B cell (primary cell): ENCODE measurements around the gene CCN5. TPM values are rescaled to one million over a fixed set of nuclear protein-coding genes. Genes with fewer than 3 reads are reported as not detected.

Experiments used
- ATAC-seq: fragments of 200-7000 bp; cut with Tn5 transposase; one replicate; pipeline ENCODE4 v1.10.0; 2021; ENCODE audit warnings: low read depth, mild to moderate bottlenecking, moderate number of reproducible peaks, moderate library complexity
- CTCF ChIA-PET: fragments of 350-600 bp; sonication (Branson Sonifier 250); formaldehyde crosslinking; loops from one replicate; lab custom pipeline; 2021; ENCODE audit warnings: antibody characterized with exemption, inconsistent platforms; lab: Charles Lee
- POLR2A ChIA-PET: fragments of 350-600 bp; sonication (Branson Sonifier 250); formaldehyde crosslinking; loops from one replicate; lab custom pipeline; 2021; ENCODE audit warnings: antibody characterized with exemption; lab: Charles Lee
- DNase-seq: peaks from one replicate; pipeline ENCODE4 v3.0.0; 2013
- H2AFZ ChIP-seq: 2 replicates; pipeline ENCODE4 v1.6.1; 2012; ENCODE audit warnings: mild to moderate bottlenecking, low read depth, low read length; ENCODE audit not compliant: insufficient read depth, poor library complexity, severe bottlenecking
- H3K27ac ChIP-seq, 2 donors: 1 replicate in 1 of 2; 2 replicates in 1 of 2; pipeline ENCODE4 v1.5.1; 2012 to 2013; ENCODE audit warnings: low read length in 2 of 2, mild to moderate bottlenecking in 2 of 2, moderate library complexity in 1 of 2
- H3K27me3 ChIP-seq, 4 experiments: fragments of 200-600 bp in 1 of 4; sonication (generic) in 1 of 4; replicated peaks in 1 of 4; 1 replicate in 2 of 4; 2 replicates in 2 of 4; pipeline versions ENCODE4 v1.6.1 to v1.7.0; 2013 to 2016; ENCODE audit warnings: low read length in 3 of 4, mild to moderate bottlenecking in 2 of 4, mixed read lengths in 1 of 4, moderate library complexity in 1 of 4; ENCODE audit not compliant: insufficient read depth in 4 of 4, control insufficient read depth in 3 of 4; ENCODE audit errors: control extremely low read depth in 1 of 4
- H3K36me3 ChIP-seq, 2 experiments: replicated peaks in 1 of 2; 1 replicate in 1 of 2; 2 replicates in 1 of 2; pipeline versions ENCODE4 v1.6.1 to v1.7.1; 2013; ENCODE audit warnings: low read length in 1 of 2; ENCODE audit not compliant: insufficient read depth in 2 of 2, control insufficient read depth in 1 of 2; ENCODE audit errors: control extremely low read depth in 1 of 2, extremely low read depth in 1 of 2
- H3K4me1 ChIP-seq, 2 donors: fragments of 200-600 bp in 1 of 2; sonication (generic) in 1 of 2; 1 replicate in 1 of 2; 2 replicates in 1 of 2; pipeline versions ENCODE4 v1.5.1 to v1.6.1; 2013 to 2017; ENCODE audit warnings: low read length in 2 of 2; ENCODE audit not compliant: control insufficient read depth in 2 of 2, insufficient read depth in 2 of 2
- H3K4me2 ChIP-seq: replicated peaks from 2 replicates; pipeline ENCODE3; 2012; ENCODE audit warnings: mild to moderate bottlenecking, low read depth, low read length; ENCODE audit not compliant: poor library complexity, severe bottlenecking
- H3K4me3 ChIP-seq, 5 experiments: fragments of 200-600 bp in 1 of 5; sonication (generic) in 1 of 5; 1 replicate in 3 of 5; 2 replicates in 2 of 5; pipeline versions ENCODE4 v1.5.1 to v1.7.0; 2011 to 2016; ENCODE audit warnings: low read length in 4 of 5, mild to moderate bottlenecking in 4 of 5, low read depth in 2 of 5, control low read depth in 1 of 5, moderate library complexity in 1 of 5; ENCODE audit not compliant: insufficient read depth in 1 of 5; ENCODE audit errors: control extremely low read depth in 1 of 5, extremely low read depth in 1 of 5
- H3K79me2 ChIP-seq: fragments of 200-600 bp; sonication (generic); one replicate; pipeline ENCODE4 v1.6.0; 2016; ENCODE audit warnings: low read length; ENCODE audit not compliant: control insufficient read depth, insufficient read depth
- H3K9ac ChIP-seq: fragments of 200-600 bp; sonication (generic); 2 replicates; pipeline ENCODE4 v1.6.1; 2017; ENCODE audit warnings: mild to moderate bottlenecking, low read length, moderate library complexity
- H3K9me3 ChIP-seq, 3 donors: one replicate each; pipeline versions ENCODE4 v1.6.1 to v1.7.1; 2013; ENCODE audit warnings: low read length in 2 of 3; ENCODE audit not compliant: control insufficient read depth in 2 of 3, insufficient read depth in 1 of 3; ENCODE audit errors: control extremely low read depth in 1 of 3
- H4K20me1 ChIP-seq: 2 replicates; pipeline ENCODE4 v1.6.0; 2012; ENCODE audit warnings: mild to moderate bottlenecking, low read length; ENCODE audit not compliant: insufficient read depth, control insufficient read depth, poor library complexity, severe bottlenecking
- H3K27ac Mint-ChIP-seq: one replicate; pipeline ENCODE4 v1.8.0; 2021; ENCODE audit warnings: mixed read lengths
- H3K27me3 Mint-ChIP-seq: one replicate; pipeline ENCODE4 v1.8.0; 2021; ENCODE audit warnings: mixed read lengths
- H3K4me1 Mint-ChIP-seq: one replicate; pipeline ENCODE4 v1.8.0; 2021; ENCODE audit warnings: mixed read lengths
- H3K4me3 Mint-ChIP-seq: one replicate; pipeline ENCODE4 v1.8.0; 2021; ENCODE audit warnings: mixed read lengths
- H3K9me3 Mint-ChIP-seq: one replicate; pipeline ENCODE4 v1.8.0; 2022; ENCODE audit warnings: mixed read lengths; ENCODE audit not compliant: insufficient read depth
- EZH2 ChIP-seq: IDR thresholded peaks from 2 replicates; pipeline ENCODE4 v1.6.1; 2012; ENCODE audit warnings: borderline replicate concordance, low read depth, mild to moderate bottlenecking, moderate library complexity, low read length; ENCODE audit not compliant: insufficient read depth, poor library complexity, severe bottlenecking
- WGBS: methylation state at CpG from one replicate; pipeline ENCODE4 v1.1.5; 2013; ENCODE audit warnings: missing lambda C conversion rate; ENCODE audit not compliant: insufficient coverage; 5-methylcytosine and 5-hydroxymethylcytosine counted together
- intact Hi-C: fragments of 100-400 bp; cut with micrococcal nuclease; formaldehyde crosslinking; loops from one replicate; pipeline ENCODE4 v1.10.0; 2022
- polyA plus RNA-seq: library from polyadenylated mRNA; depleted of rRNA; stranded (reverse); fragments of >200 nt; gene quantifications from 2 replicates; pipeline ENCODE4 v1.2.3, GENCODE V29; 2012
- total RNA-seq, 2 donors: library from RNA; stranded (reverse); fragments of 120-200 nt in 1 of 2; gene quantifications; 1 replicate in 1 of 2; 2 replicates in 1 of 2; pipeline versions ENCODE4 v1.2.3 to v1.2.4, GENCODE V29; 2013 to 2022
- TF ChIP-seq, protein P1 (sequence below): fragments of 200-600 bp; IDR thresholded peaks from one replicate; pipeline ENCODE4 v1.8.0; 2022; ENCODE audit warnings: antibody characterized with exemption, mild to moderate bottlenecking

The CCN5 gene
- total and polyA plus RNA-seq, 2 donors (not counting 1 experiment from before 2014, with no cell fraction given) = not detected

DNA sequence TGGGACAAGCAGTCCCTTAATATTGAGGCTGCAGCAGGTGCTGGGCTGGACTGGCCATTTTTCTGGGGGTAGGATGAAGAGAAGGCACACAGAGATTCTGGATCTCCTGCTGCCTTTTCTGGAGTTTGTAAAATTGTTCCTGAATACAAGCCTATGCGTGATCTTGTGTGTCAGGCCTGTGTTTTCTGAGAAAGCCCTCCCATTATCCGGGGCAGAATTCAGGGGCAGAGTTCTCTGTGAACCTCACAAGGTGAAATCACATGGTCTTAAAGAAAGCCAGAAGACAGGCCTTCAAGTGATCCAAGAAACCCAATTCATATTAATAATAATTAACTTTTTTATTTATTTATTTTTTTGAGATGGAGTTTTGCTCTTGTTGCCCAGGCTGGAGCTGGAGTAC is 12.5 kb downstream of the CCN5 start:
- Histone ChIP-seq H3K9ac (no peak overlapping the region), H3K4me3 (no peak overlapping the region), H3K4me1 (no peaks in the 10 kb centered on the region), H2AFZ (no peak overlapping the region), H3K27ac (no peak overlapping the region), H3K4me2 (no peak overlapping the region), H3K9me3 (no peaks in the 10 kb centered on the region), H3K36me3 (no peaks in the 10 kb centered on the region), H3K27me3 (no peaks in the 10 kb centered on the region), H4K20me1 (no peaks in the 10 kb centered on the region), H3K79me2 (no peaks in the 10 kb centered on the region)
- Mint-ChIP-seq H3K4me1 (no peaks in the 10 kb centered on the region), H3K9me3 (no peaks in the 10 kb centered on the region), H3K27ac (no peak overlapping the region), H3K27me3 (peaks cover 3% of the 10 kb centered on the region), H3K4me3 (no peak overlapping the region)
- no peak for DNase-seq
- 100% methylated on average over 2 of the region's 2 CpGs for WGBS
- no peak for ATAC-seq
- ChIA-PET POLR2A (no interaction called here), CTCF (no interaction called here)
- TF ChIP-seq, protein P1, sequence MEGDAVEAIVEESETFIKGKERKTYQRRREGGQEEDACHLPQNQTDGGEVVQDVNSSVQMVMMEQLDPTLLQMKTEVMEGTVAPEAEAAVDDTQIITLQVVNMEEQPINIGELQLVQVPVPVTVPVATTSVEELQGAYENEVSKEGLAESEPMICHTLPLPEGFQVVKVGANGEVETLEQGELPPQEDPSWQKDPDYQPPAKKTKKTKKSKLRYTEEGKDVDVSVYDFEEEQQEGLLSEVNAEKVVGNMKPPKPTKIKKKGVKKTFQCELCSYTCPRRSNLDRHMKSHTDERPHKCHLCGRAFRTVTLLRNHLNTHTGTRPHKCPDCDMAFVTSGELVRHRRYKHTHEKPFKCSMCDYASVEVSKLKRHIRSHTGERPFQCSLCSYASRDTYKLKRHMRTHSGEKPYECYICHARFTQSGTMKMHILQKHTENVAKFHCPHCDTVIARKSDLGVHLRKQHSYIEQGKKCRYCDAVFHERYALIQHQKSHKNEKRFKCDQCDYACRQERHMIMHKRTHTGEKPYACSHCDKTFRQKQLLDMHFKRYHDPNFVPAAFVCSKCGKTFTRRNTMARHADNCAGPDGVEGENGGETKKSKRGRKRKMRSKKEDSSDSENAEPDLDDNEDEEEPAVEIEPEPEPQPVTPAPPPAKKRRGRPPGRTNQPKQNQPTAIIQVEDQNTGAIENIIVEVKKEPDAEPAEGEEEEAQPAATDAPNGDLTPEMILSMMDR = no peak
- no peak for TF ChIP-seq EZH2
- intact Hi-C loops = no loop called here

GRCh38 chr20:44728801-44729443 is 13.8 kb downstream of the CCN5 start:
- Histone ChIP-seq H3K9me3 (no peaks in the 10 kb centered on the region), H4K20me1 (no peaks in the 10 kb centered on the region), H3K4me1 (no peaks in the 10 kb centered on the region), H3K36me3 (no peaks in the 10 kb centered on the region), H3K79me2 (no peaks in the 10 kb centered on the region), H3K4me3 (no peak overlapping the region), H3K27me3 (no peaks in the 10 kb centered on the region), H3K4me2 (no peak overlapping the region), H2AFZ (no peak overlapping the region), H3K27ac (no peak overlapping the region), H3K9ac (no peak overlapping the region)
- Mint-ChIP-seq H3K9me3 (no peaks in the 10 kb centered on the region), H3K27me3 (peaks cover 3% of the 10 kb centered on the region), H3K4me3 (no peak overlapping the region), H3K4me1 (no peaks in the 10 kb centered on the region), H3K27ac (no peak overlapping the region)
- CTCF ChIA-PET = no interaction called here
- DNase-seq = no peak
- intact Hi-C loops = no loop called here
- ATAC-seq = no peak
- no peak for TF ChIP-seq EZH2
- TF ChIP-seq, protein P1 = no peak
- 35% methylated on average over 7 of the region's 9 CpGs for WGBS
- POLR2A ChIA-PET = no interaction called here
